Stimulated activated CD8-positive, alpha-beta memory T cell treated with anti-CD3 and anti-CD28 coated beads, Interleukin-15, amount 100 ng/mL, for 48 hours (primary cell): ENCODE data around the gene NOD1.

Source experiments
- DNase-seq, 2 donors: peaks; one replicate each; pipeline ENCODE4 v3.0.0-alpha.2; 2020; ENCODE audit warnings: low read depth in 2 of 2

Gene NOD1

GRCh38 chr7:30450240-30450982 lies 28.2 kb downstream of the NOD1 start:
- no peak for DNase-seq

GRCh38 chr7:30448461-30449189 lies 30.0 kb downstream of the NOD1 start:
- no peak for DNase-seq

GRCh38 chr7:30447466-30447865 lies 31.1 kb downstream of the NOD1 start:
- no peak for DNase-seq

- no peak for DNase-seq
These were observed 32.3 kb downstream of the NOD1 start for GRCh38 chr7:30446266-30446665.

- DNase-seq: peak; percentile 65 to 66
These were observed 32.8 kb downstream of the NOD1 start for GRCh38 chr7:30445770-30446169.

- DNase-seq: no peak
These were observed 40.6 kb downstream of the NOD1 start for GRCh38 chr7:30437823-30438574.

- no peak for DNase-seq
These were observed 42.1 kb downstream of the NOD1 start for GRCh38 chr7:30436518-30436917.

- no peak for DNase-seq
These were observed 42.5 kb downstream of the NOD1 start for GRCh38 chr7:30436046-30436445.

GRCh38 chr7:30434140-30434799 lies 44.3 kb downstream of the NOD1 start:
- DNase-seq: no peak

GRCh38 chr7:30433506-30433905 lies 45.1 kb downstream of the NOD1 start:
- DNase-seq: no peak

- no peak for DNase-seq
These were observed 45.5 kb downstream of the NOD1 start for GRCh38 chr7:30433082-30433481.

- DNase-seq: no peak
These were observed 47.8 kb downstream of the NOD1 start for GRCh38 chr7:30430777-30431176.

GRCh38 chr7:30430276-30430675 lies 48.3 kb downstream of the NOD1 start:
- no peak for DNase-seq

GRCh38 chr7:30429156-30429530 lies 49.4 kb downstream of the NOD1 start:
- no peak for DNase-seq

GRCh38 chr7:30428246-30429155 lies 50.1 kb downstream of the NOD1 start:
- DNase-seq: no peak

- DNase-seq: no peak
These were observed 51.1 kb downstream of the NOD1 start for GRCh38 chr7:30427296-30428070.

- DNase-seq: no peak
These were observed 54.1 kb downstream of the NOD1 start for GRCh38 chr7:30424506-30424905.

- DNase-seq: no peak
These were observed 54.6 kb downstream of the NOD1 start for GRCh38 chr7:30423788-30424505.

- no peak for DNase-seq
These were observed 55.7 kb downstream of the NOD1 start for GRCh38 chr7:30422922-30423321.
